HG02588 (cell line): Measurements from ENCODE around the gene GPR135.

ENCODE experiments used
- ATAC-seq: cut with Tn5 transposase; IDR thresholded peaks from one replicate; pipeline ENCODE4 v1.9.1; 2021; ENCODE audit warnings: mild to moderate bottlenecking, moderate library complexity; ENCODE audit not compliant: unreplicated experiment

The GPR135 gene, protein sequence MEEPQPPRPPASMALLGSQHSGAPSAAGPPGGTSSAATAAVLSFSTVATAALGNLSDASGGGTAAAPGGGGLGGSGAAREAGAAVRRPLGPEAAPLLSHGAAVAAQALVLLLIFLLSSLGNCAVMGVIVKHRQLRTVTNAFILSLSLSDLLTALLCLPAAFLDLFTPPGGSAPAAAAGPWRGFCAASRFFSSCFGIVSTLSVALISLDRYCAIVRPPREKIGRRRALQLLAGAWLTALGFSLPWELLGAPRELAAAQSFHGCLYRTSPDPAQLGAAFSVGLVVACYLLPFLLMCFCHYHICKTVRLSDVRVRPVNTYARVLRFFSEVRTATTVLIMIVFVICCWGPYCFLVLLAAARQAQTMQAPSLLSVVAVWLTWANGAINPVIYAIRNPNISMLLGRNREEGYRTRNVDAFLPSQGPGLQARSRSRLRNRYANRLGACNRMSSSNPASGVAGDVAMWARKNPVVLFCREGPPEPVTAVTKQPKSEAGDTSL

DNA sequence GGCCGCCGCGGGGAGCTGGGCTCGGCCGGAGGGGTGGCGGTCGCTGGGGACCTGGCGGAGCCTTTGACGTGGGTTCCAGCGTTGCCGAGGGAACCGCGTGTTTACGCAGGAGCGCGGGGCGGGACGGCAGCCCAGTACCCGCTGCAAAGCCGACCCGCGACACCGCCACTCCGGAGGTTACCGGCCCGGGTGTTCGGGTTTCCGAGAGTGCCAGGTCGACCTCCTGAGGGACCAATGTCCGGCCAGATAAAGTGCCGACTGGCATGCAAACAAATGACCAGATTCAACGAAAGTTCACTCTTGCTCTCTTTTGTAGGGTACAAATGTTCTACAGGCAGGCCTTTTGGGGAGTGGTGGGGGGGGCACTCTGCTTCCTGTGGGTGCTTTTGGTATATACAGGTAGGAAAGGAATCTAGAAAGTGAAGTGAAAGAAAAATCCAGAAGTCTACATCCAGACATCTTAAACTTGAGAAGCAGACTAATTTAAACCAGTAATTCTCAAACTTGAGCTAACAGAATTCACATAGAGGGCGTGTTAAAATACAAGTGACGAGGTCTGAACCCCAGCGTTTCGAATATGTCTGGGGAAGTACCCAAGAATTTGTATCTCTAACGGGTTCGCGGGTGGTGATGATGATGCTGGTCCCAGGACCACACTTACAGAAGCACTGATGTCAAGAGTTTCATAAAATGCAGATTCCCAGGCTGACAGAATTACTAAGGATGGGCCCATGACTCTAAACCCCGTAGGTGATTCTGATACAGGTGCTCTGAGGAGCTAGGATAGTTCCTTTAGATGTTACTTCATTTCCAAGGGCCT lies at the start of gene GPR135:
TSS of gene GPR135 (minus strand) at position 65 of the 820 bp plus-strand sequence. CDS start 154 bp downstream, outside the sequence.
- ATAC-seq = peak; percentile 32

DNA sequence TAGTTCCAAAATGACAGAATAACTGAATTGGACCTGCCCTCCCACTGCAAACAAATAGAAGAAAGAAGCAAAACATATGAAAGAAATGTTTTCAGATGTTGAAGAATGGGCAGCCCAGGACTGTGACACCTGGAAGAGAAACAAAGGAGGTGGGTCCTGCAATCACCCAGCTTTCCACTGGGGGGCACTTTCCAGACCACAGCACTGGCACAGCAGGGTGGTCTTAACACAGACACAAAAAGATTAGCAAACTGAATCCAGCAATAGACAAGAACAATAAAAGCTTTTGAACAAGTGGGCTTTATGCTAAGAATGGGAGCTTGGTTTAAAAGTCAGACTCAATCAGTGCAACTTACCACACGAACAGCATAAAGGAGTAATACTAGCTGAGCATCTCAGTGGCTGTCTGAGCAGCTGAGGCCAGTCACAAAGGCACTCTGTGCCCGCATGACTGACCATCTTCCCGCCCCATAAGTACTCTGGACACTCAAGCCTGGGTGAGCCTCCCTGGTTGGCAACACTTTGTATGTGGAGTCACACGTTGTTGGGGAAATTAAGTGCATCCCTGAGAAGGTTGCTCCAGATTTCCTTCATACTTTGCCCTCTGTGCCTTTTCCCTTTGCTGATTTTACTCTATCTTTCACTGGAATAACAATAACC lies 46.9 kb upstream of the GPR135 start:
- ATAC-seq = no peak

DNA sequence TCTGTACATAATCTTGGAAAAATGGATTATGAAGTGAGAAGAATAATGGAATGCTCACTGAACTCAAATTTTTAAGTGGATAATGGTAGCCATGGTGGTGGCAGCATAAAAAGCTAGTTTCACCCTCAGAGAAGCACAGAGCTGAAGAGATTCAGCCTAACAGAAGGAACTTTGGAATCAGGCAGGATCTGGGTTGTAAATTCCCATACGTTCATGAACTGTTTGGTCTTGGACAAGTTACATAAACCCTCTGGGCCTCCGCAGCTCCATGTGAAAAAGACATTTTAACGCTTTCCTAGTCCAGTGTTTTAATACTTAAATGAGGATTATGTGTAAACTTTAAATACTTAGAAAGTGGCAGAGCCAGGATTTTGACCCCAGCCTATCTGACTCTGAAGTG lies 45.8 kb upstream of the GPR135 start:
- ATAC-seq = no peak

DNA sequence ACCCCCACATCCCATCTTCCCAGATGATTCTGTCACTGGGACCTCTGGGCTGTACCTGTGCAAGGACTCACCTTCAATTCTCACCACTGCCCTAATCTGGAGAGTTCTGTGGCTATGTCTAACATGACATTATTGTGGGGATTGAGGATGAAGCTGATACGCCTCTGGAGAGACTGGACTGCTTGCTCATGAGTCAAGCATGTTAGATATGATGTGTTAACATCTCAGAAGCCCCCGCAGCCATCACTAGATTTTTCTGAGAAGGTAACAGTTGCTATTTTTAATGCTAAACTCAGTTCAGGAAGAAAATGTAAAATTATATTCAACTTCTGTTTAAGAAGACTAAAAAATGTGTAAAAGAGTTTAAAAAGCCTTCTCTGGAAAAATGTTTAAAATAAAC lies 44.8 kb upstream of the GPR135 start:
- ATAC-seq = no peak

DNA sequence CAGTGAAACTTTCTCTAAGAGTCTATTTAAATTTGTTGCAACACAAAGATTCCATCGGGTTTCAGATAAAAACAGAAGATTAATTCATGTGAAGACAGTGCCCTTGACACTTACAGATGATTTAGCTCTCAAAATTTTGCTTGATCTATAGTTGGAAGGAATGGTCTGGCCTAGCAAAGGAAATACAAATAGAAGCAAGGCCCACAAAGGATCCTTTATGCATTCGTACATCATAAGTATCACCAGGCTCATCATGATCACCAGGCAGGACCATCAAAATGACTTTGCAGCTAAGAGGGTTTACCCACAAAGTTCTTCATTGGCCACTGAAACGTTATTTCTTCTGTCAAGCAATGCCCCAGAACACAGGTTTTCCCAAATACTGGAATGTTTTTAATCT lies 43.9 kb upstream of the GPR135 start:
- no peak for ATAC-seq

DNA sequence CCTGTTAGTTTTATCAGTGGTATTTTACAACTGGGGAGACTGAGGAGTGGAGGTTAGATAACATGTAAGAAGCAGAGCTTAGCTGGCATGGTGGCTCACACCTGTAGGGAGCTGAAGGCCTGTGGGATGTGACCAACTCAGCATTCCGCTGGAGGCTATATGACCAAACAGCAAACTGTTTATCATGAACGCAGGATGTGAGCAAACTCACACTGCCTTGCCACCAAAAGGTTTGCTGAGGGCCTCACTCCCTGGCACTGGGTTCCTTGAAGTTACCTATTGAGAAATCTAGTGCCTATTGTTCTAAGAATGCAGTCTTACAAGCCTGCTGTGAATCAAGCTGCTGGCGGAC lies 42.5 kb upstream of the GPR135 start:
- ATAC-seq = no peak

DNA sequence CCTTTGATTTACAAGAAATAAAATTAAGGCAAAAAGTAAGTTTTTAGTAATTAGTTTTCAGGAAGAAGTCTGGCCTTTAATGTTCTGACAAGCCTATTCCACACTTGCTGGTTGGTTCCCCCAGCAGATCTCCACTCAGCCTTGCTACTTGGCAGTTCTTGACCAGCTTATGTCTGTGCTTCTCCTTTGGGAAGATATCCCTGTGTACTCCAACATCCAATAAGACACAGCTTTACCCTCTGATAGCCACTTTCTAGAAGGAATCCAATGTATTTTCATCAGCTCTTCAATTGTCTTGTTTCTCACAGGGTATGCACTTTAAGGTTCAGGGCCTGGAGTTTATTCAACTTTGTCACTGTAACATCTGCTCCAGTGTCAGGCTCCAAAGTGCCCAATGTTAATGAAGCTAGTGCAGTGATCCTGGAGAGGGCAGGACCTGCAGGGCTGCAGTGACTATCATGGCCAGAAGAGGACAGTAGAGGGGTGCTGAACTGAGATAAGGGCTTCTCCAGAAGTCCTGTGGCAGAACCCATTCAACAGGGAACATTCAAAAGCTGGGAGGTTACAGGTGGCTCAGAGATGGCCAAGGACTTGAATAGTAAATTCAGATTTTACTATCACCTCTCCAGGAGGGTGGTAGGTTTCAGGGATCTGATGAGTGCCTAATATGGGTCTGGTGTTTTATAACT lies 42.0 kb upstream of the GPR135 start:
- ATAC-seq = peak; percentile 75

DNA sequence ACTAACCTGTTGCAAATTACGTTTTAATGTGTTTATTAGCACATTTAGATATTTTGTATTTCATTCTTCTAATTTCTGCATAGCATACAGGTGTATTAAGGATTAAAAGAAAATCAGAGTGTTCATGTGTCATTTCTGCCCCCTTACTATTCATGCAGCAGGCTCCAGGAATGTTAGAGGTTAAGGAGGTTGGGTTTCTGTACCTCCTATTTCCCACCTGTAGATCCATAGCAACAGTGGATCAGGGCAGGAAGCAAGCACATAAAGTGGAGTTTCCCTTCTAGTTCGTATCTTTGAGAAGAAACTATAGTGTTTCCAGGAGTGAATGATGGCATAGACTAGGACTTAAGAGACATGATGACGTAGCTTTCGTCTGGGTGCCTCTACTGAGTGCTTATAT lies 38.1 kb upstream of the GPR135 start:
- no peak for ATAC-seq

DNA sequence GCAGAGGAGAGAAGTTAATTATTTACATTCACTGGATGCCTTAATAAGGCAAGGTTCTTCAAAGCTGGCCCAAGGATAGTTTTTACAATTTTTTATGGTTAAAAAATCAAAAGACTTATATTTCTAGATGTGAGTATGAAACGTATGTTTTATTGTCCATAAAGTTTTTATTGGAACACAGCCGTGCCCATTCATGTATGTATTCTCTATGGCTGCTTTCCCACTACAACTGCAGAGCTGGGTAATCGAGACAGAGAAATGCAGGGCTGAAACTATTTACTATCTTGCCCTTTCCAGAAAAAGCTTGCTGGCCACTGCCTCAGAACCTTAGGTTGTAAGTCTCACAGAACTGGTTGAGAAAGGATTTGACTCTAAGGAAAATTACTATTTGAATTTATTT lies 35.6 kb upstream of the GPR135 start:
- ATAC-seq = no peak

DNA sequence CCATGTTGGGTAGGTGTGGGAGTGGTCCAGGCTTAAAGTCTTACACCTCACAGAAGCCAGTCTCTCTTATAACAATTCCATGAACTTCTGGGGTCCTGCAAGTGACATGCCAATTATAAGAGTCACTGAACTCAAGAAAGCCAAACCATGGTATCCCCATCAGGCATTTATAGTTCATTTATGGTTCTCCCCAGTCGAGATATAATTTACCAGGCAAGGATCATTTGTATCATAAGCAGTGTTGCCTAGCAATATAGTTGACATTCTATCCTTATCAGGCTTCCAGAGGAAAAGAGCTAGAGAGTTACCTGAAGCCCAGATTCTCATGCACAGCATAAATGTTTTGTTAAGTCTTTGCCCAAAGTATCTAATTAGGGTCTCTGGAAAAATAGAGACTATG lies 27.2 kb upstream of the GPR135 start:
- ATAC-seq = no peak

DNA sequence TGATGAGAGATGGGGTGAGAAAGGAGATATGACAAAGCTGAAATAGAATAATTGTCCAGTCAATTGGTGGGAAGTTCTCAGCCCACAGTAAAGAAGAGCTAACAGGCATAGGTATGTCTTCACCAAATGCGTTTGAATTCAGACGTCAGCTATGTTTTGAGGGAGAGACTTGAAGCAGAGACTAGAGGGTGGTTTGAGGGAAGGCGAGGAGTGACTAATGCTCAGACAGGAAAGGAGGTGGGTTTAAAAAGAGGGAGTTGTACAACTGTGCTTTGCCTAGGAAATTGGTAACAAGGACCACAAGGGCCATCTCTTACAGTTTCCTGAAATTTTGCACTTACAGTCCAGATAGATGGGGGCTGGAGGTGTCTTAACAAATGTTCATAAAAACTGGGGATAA lies 25.6 kb upstream of the GPR135 start:
- no peak for ATAC-seq

DNA sequence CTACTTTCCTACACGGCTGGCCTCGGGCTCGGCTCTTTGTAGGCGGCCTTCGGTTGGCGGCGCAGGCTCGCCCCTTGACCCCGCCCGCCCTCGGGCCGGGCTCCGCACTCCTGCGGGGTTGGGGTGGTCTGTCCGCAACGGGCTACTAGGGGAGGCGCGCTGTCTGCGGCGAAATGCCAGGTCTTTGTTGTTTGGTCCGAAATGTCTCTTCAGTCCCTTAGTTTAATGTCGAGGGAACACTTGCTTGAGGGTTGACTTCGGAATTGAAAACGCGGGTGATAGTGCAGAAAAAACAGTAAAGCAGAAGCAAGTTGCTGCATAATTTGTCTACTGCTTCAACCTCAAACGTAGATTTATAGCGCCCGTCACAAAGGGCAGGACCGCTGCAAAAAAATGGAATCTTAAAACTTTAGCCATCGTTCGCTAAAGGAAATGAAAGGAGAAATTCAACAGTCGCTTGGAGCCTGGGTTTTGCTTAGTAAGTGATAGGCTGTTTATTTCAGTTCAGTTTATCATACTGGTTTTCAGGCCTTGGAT lies 19.5 kb upstream of the GPR135 start:
- ATAC-seq = peak; percentile 48

DNA sequence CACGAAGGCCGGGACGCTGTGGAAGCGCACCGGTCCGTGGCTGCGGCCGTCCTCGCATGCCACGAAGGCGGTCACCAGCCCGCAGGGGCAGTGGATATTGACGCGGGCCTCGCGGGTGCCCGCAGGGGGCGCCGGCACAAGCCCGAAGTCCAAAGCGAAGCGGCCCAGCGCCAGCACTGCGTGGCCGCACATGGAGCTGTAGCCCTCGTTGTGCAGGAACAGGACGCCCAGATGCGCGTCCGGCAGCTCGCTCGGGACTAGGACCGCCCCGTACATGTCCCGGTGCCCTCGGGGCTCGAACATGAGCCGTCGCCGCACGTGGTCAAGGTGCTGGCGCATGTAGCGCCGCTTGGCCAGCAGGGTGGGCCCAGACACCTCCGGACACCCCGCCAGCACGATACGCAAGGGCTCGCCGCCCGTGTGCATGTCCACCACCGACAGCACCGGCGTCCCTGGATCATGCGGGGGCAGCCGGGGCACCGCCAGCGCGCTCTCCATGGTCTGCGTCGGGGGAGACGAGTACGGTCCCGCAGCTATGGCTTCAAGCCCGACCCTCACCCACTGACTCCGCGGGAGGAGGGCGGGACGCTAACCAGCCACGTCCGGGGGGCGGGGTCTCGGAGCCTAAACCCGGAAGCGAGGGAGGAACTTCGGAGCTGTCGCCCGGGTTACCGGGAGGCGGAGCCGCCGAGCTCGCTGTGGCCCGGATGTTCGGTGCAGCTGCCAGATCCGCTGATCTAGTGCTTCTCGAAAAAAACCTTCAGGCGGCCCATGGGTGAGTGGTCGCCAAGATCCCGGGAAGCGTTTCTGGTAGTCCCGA lies 18.8 kb upstream of the GPR135 start, which contains the start of the genes JKAMP and L3HYPDH:
TSS of gene JKAMP (plus strand) at position 699 of the 820 bp plus-strand sequence. CDS start at position 772, 73 bp downstream.
TSS of gene L3HYPDH (minus strand) at position 590 of the 820 bp plus-strand sequence. CDS start at position 498, 92 bp downstream.
- peak; percentile 90 for ATAC-seq

DNA sequence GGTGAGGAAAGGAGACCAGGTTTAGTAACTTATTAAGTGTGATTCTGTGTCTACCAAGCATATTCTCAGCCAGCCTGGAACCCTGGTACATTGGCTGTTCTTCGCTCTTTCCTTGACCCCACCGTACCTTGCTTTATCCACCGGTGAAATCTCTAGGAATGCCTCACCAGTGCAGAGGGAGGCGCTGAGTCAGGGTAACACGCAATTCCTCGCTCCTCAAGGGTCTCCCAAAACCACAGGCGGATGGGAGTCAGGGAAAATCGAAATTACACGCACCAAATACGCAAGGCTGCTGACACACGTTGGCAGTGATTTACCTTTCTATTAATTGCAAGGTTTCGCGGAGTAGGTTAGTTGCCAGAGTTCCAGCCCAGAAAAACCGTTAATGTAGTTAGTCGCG lies 18.2 kb upstream of the GPR135 start:
- no peak for ATAC-seq

DNA sequence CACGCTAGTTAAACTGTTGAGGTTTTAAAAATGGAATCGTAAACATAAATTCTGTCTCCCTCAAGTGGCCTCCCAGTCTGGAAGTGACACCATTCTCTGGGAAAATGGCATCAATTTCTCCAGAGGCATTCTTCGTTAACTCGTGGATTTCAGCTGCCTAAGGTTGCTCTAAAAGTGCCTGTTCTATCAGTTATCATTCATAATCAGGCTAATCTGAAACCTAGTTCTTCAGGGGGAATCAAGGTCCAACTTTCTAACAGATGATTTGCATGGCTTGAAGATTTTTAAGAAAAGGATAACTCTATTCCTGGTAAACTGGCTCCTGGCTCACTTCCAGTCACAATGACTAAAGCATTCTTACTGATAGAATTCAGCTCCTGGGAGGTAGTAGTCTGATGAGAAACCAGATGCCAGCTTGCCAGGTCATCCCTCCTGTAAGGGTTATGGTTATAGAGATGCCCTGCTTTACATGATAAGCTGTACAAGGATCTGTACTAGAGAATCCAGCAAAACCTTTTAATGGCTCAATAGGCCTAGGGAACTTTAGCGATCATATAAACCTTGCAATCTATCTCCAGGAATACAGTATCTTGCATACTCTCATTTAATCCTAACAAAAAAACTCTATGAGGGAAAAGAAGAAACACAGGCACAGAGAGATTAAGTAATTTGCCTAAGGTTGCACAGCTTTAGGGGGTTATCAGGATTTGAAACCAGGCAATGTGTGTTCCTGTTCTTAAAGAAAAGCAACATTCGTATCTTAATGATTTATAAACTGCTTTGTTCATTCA lies 17.6 kb upstream of the GPR135 start:
- no peak for ATAC-seq

DNA sequence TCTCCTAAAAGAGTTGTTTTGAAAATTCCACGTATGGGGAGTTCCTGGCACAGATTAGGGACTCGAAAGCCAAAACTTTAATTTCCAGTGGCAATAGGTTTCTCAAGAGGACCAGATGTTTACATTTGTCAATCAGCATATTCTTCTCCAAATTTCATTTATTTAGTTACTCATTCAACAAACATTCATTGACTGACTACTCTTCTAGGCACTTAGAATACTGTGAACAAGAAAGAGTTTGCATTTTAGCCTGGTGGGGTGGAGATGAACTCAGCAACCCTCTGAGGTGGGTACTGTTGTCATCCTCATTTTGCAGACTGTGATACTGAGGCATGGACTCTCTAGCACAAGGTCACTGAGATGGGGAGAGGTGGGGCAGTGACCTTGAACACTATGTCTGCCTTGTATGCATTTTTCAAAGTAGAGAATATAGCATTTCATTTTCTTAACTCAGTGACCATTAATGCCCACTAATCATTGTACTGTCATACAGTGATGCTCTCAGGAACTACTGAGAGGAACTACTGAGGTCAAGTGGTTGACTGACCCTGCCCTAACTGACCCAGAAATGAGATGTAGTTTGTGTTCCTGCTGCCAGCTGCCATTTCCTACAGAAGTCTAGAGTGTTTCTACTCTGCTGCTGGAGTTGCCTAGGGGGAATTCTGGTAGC lies 16.8 kb upstream of the GPR135 start:
- ATAC-seq = no peak

DNA sequence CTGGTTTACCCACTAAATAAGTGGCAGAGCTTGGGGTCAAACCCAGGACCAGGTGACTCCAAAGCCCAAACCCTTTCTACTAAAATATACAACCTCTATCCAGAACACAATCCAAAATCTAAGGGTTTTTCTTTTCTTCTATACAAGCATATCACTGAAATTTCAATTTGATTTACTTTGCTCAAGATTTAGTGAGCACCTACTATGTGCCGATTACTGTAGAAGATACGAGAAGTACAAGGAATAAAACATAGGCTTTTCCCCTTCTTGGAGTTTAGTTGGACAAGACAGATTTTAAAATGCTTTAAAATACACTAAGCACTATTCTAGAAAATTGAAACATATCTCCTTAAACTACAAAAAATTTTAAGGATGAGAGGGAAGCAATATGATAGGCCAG lies 16.2 kb upstream of the GPR135 start:
- ATAC-seq = no peak

DNA sequence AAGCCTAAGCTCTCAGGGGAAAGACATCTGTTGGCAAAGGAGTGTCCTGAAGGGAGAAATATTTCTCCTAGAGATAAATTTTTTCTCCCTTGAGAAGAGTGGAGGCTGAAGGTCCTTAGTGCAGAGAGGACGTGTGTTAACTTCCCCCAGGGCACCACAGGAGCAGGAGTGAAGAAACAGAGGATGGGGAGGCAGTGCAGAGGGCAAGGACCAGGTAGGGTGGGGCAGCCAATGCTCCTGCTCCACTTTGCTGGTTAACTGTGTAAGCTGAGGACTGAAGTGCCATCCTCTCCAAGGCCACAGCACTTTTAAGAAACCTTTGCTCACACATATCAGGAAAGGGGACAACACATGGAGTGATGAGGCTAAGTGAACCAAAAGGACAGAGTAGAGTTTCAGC lies 15.0 kb upstream of the GPR135 start:
- ATAC-seq = no peak
